Muscle layer of duodenum (tissue), 2 donors: ENCODE results near the gene GGT1.
"Not testable (repeated sequence)": the region's sequence is repeated elsewhere in the genome, so short reads cannot be mapped to it uniquely, and the experiment has no call there.

ENCODE experiments used
- H3K27ac ChIP-seq: one replicate; pipeline ENCODE4 v1.7.0; 2013; ENCODE audit warnings: mild to moderate bottlenecking, low read length
- H3K27me3 ChIP-seq: one replicate; pipeline ENCODE4 v1.7.0; 2013; ENCODE audit warnings: low read depth, mild to moderate bottlenecking, control low read depth, low read length
- H3K36me3 ChIP-seq, 2 donors: one replicate each; pipeline ENCODE4 v1.7.0; 2013; ENCODE audit warnings: low read length in 2 of 2, control low read depth in 1 of 2, mild to moderate bottlenecking in 1 of 2; ENCODE audit not compliant: insufficient read depth in 2 of 2, control insufficient read depth in 1 of 2
- H3K4me1 ChIP-seq, 2 donors: one replicate each; pipeline ENCODE4 v1.7.0; 2013; ENCODE audit warnings: low read length in 2 of 2, mild to moderate bottlenecking in 2 of 2, control low read depth in 1 of 2, moderate library complexity in 1 of 2; ENCODE audit not compliant: insufficient read depth in 2 of 2, control insufficient read depth in 1 of 2
- H3K4me3 ChIP-seq, 2 donors: one replicate each; pipeline ENCODE4 v1.7.0; 2013; ENCODE audit warnings: low read length in 2 of 2, low read depth in 1 of 2, mild to moderate bottlenecking in 1 of 2
- H3K9me3 ChIP-seq, 2 donors: one replicate each; pipeline ENCODE4 v1.7.0; 2013; ENCODE audit warnings: low read length in 2 of 2, control low read depth in 1 of 2, mild to moderate bottlenecking in 1 of 2; ENCODE audit not compliant: control insufficient read depth in 1 of 2
- donor health status: healthy.

Gene GGT1

GRCh38 chr22:24650884-24651283, 47.9 kb downstream of the GGT1 start:
- not testable (repeated sequence) for H3K27ac ChIP-seq, H3K9me3 ChIP-seq, H3K36me3 ChIP-seq, H3K27me3 ChIP-seq, H3K4me1 ChIP-seq, H3K4me3 ChIP-seq

- not testable (repeated sequence) for H3K27ac ChIP-seq, H3K36me3 ChIP-seq, H3K4me1 ChIP-seq, H3K9me3 ChIP-seq, H3K4me3 ChIP-seq, H3K27me3 ChIP-seq
Measured at GRCh38 chr22:24665395-24665794, 62.4 kb downstream of the GGT1 start.

GRCh38 chr22:24667904-24668303, 64.9 kb downstream of the GGT1 start:
- H3K27ac ChIP-seq, H3K4me3 ChIP-seq, H3K4me1 ChIP-seq, H3K36me3 ChIP-seq, H3K9me3 ChIP-seq, H3K27me3 ChIP-seq: not testable (repeated sequence)

- H3K4me3 ChIP-seq, H3K27ac ChIP-seq, H3K4me1 ChIP-seq, H3K36me3 ChIP-seq, H3K27me3 ChIP-seq, H3K9me3 ChIP-seq: not testable (repeated sequence)
Measured at GRCh38 chr22:24672532-24672931, 69.5 kb downstream of the GGT1 start.
